ENCODE data around the gene TRIO.

TRIO gene

GRCh38 chr5:14165375-14166106 is 22.4 kb downstream of the TRIO start:
- H3K4me3 ChIP-seq (ENCODE audit: control insufficient read depth, low read depth, low read length) = no peak overlapping the region
- peak; percentile 89 for DNase-seq (ENCODE audit: low read depth)
- no peak for TF ChIP-seq CTCF (conservative IDR thresholded peaks at IDR 0.05; ENCODE audit: control insufficient read depth, insufficient read depth, low read depth, low read length)

GRCh38 chr5:14166437-14166836 is 23.3 kb downstream of the TRIO start:
- DNase-seq (ENCODE audit: low read depth) = no peak
- no peak for TF ChIP-seq CTCF (conservative IDR thresholded peaks at IDR 0.05; ENCODE audit: control insufficient read depth, insufficient read depth, low read depth, low read length)
- no peak overlapping the region for H3K4me3 ChIP-seq (ENCODE audit: control insufficient read depth, low read depth, low read length)

GRCh38 chr5:14167211-14167845 is 24.2 kb downstream of the TRIO start:
- peak; percentile 76 for DNase-seq (ENCODE audit: low read depth)
- H3K4me3 ChIP-seq (ENCODE audit: control insufficient read depth, low read depth, low read length) = no peak overlapping the region
- no peak for TF ChIP-seq CTCF (conservative IDR thresholded peaks at IDR 0.05; ENCODE audit: control insufficient read depth, insufficient read depth, low read depth, low read length)

- peak; percentile 65 for DNase-seq (ENCODE audit: low read depth)
- no peak overlapping the region for H3K4me3 ChIP-seq (ENCODE audit: control insufficient read depth, low read depth, low read length)
- TF ChIP-seq CTCF (conservative IDR thresholded peaks at IDR 0.05; ENCODE audit: control insufficient read depth, insufficient read depth, low read depth, low read length) = no peak
These were observed 25.1 kb downstream of the TRIO start for GRCh38 chr5:14168144-14168792.

- no peak for DNase-seq (ENCODE audit: low read depth)
- TF ChIP-seq CTCF (conservative IDR thresholded peaks at IDR 0.05; ENCODE audit: control insufficient read depth, insufficient read depth, low read depth, low read length) = no peak
- no peak overlapping the region for H3K4me3 ChIP-seq (ENCODE audit: control insufficient read depth, low read depth, low read length)
These were observed 25.7 kb downstream of the TRIO start for GRCh38 chr5:14168793-14169262.

GRCh38 chr5:14171046-14171445 is 27.9 kb downstream of the TRIO start:
- peak; percentile 62 for DNase-seq (ENCODE audit: low read depth)
- H3K4me3 ChIP-seq (ENCODE audit: control insufficient read depth, low read depth, low read length) = no peak overlapping the region
- TF ChIP-seq CTCF (conservative IDR thresholded peaks at IDR 0.05; ENCODE audit: control insufficient read depth, insufficient read depth, low read depth, low read length) = no peak

Data from fibroblast of mammary gland (primary cell).